ENCODE measurements around the gene ECE2.
A peak's percentile ranks its signal among the peaks of the same experiment; 100 is the strongest.

The ECE2 gene

GRCh38 chr3:184275961-184276910 lies at the start of gene ECE2:
Gene ECE2 (plus strand): TSS chr3:184276022. CDS start chr3:184276154, 132 bp downstream.
- DNase-seq (ENCODE audit: low read depth), result no peak

GRCh38 chr3:184227481-184227935 lies 48.3 kb upstream of the ECE2 start:
- peak; percentile 30 for DNase-seq (ENCODE audit: low read depth)

GRCh38 chr3:184228376-184229137 lies 47.3 kb upstream of the ECE2 start:
- DNase-seq (ENCODE audit: low read depth), result no peak

- peak; percentile 60 for DNase-seq (ENCODE audit: low read depth)
These were observed 46.3 kb upstream of the ECE2 start, which contains the start of gene VWA5B2 for GRCh38 chr3:184229394-184230080. Gene VWA5B2 (plus strand): TSS chr3:184229585. CDS start chr3:184230529, 944 bp downstream.

- DNase-seq (ENCODE audit: low read depth), result no peak
These were observed 45.7 kb upstream of the ECE2 start for GRCh38 chr3:184230081-184230602.

- DNase-seq (ENCODE audit: low read depth), result no peak
These were observed 45.0 kb upstream of the ECE2 start for GRCh38 chr3:184230603-184231528.

- no peak for DNase-seq (ENCODE audit: low read depth)
These were observed 44.2 kb upstream of the ECE2 start for GRCh38 chr3:184231671-184232070.

GRCh38 chr3:184233127-184233843 lies 42.5 kb upstream of the ECE2 start:
- DNase-seq (ENCODE audit: low read depth), result no peak

- DNase-seq (ENCODE audit: low read depth), result no peak
These were observed 41.6 kb upstream of the ECE2 start for GRCh38 chr3:184234224-184234623.

- no peak for DNase-seq (ENCODE audit: low read depth)
These were observed 41.0 kb upstream of the ECE2 start for GRCh38 chr3:184234671-184235380.

- no peak for DNase-seq (ENCODE audit: low read depth)
These were observed 40.3 kb upstream of the ECE2 start for GRCh38 chr3:184235381-184236032.

- DNase-seq (ENCODE audit: low read depth), result no peak
These were observed 39.8 kb upstream of the ECE2 start for GRCh38 chr3:184236033-184236410.

GRCh38 chr3:184236636-184237035 lies 39.2 kb upstream of the ECE2 start:
- no peak for DNase-seq (ENCODE audit: low read depth)

- DNase-seq (ENCODE audit: low read depth), result no peak
These were observed 38.6 kb upstream of the ECE2 start for GRCh38 chr3:184237211-184237610.

- DNase-seq (ENCODE audit: low read depth), result no peak
These were observed 38.0 kb upstream of the ECE2 start for GRCh38 chr3:184237807-184238206.

- no peak for DNase-seq (ENCODE audit: low read depth)
These were observed 37.5 kb upstream of the ECE2 start for GRCh38 chr3:184238246-184238818.

- DNase-seq (ENCODE audit: low read depth), result no peak
These were observed 36.6 kb upstream of the ECE2 start for GRCh38 chr3:184239221-184239620.

GRCh38 chr3:184239708-184240107 lies 36.1 kb upstream of the ECE2 start:
- no peak for DNase-seq (ENCODE audit: low read depth)
